ENCODE results near the gene MED14. TPM values are rescaled to one million over a fixed set of nuclear protein-coding genes. Genes with fewer than 3 reads are reported as not detected.

Gene MED14
- total RNA-seq, 1 experiment from 2014 or later = 136 TPM

- Histone ChIP-seq H3K23me2 (ENCODE audit: insufficient read length, low read depth, low read length, poor library complexity, severe bottlenecking) (no peaks in the 10 kb centered on the region), H4K20me1 (ENCODE audit: control insufficient read depth, insufficient read depth, insufficient read length) (no peaks in the 10 kb centered on the region), H3K9ac (ENCODE audit: extremely low read depth, insufficient read length, low read length) (peak within 1 kb of the TSS; percentile 25), H2AK5ac (ENCODE audit: insufficient read length, low read length) (no peak within 1 kb of the TSS), H2BK20ac (ENCODE audit: low read depth, low read length, poor library complexity, severe bottlenecking) (no peak within 1 kb of the TSS), H2AFZ (ENCODE audit: low read length) (no peak within 1 kb of the TSS), H3K79me2 (ENCODE audit: insufficient read depth, low read length) (peaks cover 7% of the 10 kb centered on the region; the same call in 1 of the 2 replicates), H3K9me3 (ENCODE audit: control insufficient read depth, low read depth, low read length) (no peaks in the 10 kb centered on the region), H2BK5ac (ENCODE audit: insufficient read length, low read length) (no peak within 1 kb of the TSS), H3K23ac (ENCODE audit: insufficient read length, low read depth, low read length) (no peak within 1 kb of the TSS), H2BK12ac (ENCODE audit: insufficient read length, low read depth, low read length) (no peak within 1 kb of the TSS), H3K4ac (ENCODE audit: low read depth, low read length) (no peak within 1 kb of the TSS), H3K14ac (ENCODE audit: insufficient read depth, low read length) (no peak within 1 kb of the TSS), H4K91ac (ENCODE audit: insufficient read length, low read depth, low read length) (no peak within 1 kb of the TSS), H3K56ac (ENCODE audit: insufficient read length, low read depth, low read length) (no peak within 1 kb of the TSS), H2BK120ac (ENCODE audit: low read depth, low read length, poor library complexity, severe bottlenecking) (no peak within 1 kb of the TSS), H3K4me1 (ENCODE audit: insufficient read depth, low read length) (no peaks in the 10 kb centered on the region), H3K79me1 (ENCODE audit: insufficient read depth, low read depth, low read length, poor library complexity, severe bottlenecking) (no peaks in the 10 kb centered on the region), H3K27me3 (ENCODE audit: insufficient read depth, low read length) (no peaks in the 10 kb centered on the region), H4K5ac (ENCODE audit: insufficient read length, low read depth, low read length) (no peak within 1 kb of the TSS), H3K18ac (ENCODE audit: insufficient read length, low read depth, low read length) (no peak within 1 kb of the TSS), H4K8ac (replicated peaks; ENCODE audit: insufficient read length, low read depth, low read length) (no peak within 1 kb of the TSS), H2BK15ac (ENCODE audit: low read depth, low read length) (no peak within 1 kb of the TSS), H3T11ph (ENCODE audit: low read length) (no peak within 1 kb of the TSS), H3K4me2 (ENCODE audit: insufficient read depth, insufficient read length, low read length) (peak within 1 kb of the TSS; percentile 67), H3K27ac (ENCODE audit: insufficient read length, low read depth, low read length) (peak within 1 kb of the TSS; percentile 54)
- TF ChIP-seq, protein P1, sequence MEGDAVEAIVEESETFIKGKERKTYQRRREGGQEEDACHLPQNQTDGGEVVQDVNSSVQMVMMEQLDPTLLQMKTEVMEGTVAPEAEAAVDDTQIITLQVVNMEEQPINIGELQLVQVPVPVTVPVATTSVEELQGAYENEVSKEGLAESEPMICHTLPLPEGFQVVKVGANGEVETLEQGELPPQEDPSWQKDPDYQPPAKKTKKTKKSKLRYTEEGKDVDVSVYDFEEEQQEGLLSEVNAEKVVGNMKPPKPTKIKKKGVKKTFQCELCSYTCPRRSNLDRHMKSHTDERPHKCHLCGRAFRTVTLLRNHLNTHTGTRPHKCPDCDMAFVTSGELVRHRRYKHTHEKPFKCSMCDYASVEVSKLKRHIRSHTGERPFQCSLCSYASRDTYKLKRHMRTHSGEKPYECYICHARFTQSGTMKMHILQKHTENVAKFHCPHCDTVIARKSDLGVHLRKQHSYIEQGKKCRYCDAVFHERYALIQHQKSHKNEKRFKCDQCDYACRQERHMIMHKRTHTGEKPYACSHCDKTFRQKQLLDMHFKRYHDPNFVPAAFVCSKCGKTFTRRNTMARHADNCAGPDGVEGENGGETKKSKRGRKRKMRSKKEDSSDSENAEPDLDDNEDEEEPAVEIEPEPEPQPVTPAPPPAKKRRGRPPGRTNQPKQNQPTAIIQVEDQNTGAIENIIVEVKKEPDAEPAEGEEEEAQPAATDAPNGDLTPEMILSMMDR (conservative IDR thresholded peaks at IDR 0.05) = peak; percentile 46; the same call in 2 of the 3 replicates
- no peaks in the 10 kb centered on the region for H3K27me3 Mint-ChIP-seq (ENCODE audit: low read depth)
- H3K27ac Mint-ChIP-seq = peak within 1 kb of the TSS; percentile 87 to 98 (median 98); a peak in 6 of 7 replicates
- peak; percentile 96 for DNase-seq
- peaks cover 10 to 24% of the 10 kb centered on the region in 2 experiments for H3K4me1 Mint-ChIP-seq
- H3K4me3 Mint-ChIP-seq = peak within 1 kb of the TSS; percentile 89 to 94
- H3K9me3 Mint-ChIP-seq = peaks cover 40 to 46% of the 10 kb centered on the region in 2 experiments
- WGBS (ENCODE audit: extremely low coverage, insufficient read length, low lambda C conversion rate) = no CpG with 5 or more reads among the region's 66 CpGs
- peaks cover 5 to 34% (median 33%) of the 10 kb centered on the region in 3 experiments for H3K36me3 Mint-ChIP-seq (ENCODE audit: insufficient read depth in 1 of 3, low read depth in 3 of 3)
Observed at GRCh38 chrX:40647307-40648197, 87.8 kb downstream of the MED14 start, which contains the start of gene CXorf38. Gene CXorf38 (minus strand): TSS chrX:40647561. CDS start chrX:40647520, 41 bp downstream.

Measured in H9 (cell line).